Smooth muscle cell (in vitro differentiated cells): ENCODE data around the gene MAP3K4. TPM values are rescaled to one million over a fixed set of nuclear protein-coding genes. Genes with fewer than 3 reads are reported as not detected.

Experiments
- DNase-seq: peaks from one replicate; lab custom pipeline; 2025; ENCODE audit not compliant: unreplicated experiment; lab: John Stamatoyannopoulos, UW
- H2AFZ ChIP-seq: fragments of 200-600 bp; sonication (generic); 2 replicates; pipeline ENCODE4 v1.6.0; 2016; ENCODE audit warnings: antibody characterized with exemption, low read depth, mild to moderate bottlenecking
- H3F3A ChIP-seq: fragments of 200-600 bp; sonication (generic); 2 replicates; pipeline ENCODE4 v1.6.0; 2017; ENCODE audit warnings: antibody characterized with exemption, low read depth
- H3K27ac ChIP-seq: fragments of 200-600 bp; sonication (generic); 2 replicates; pipeline ENCODE4 v1.5.1; 2016; ENCODE audit warnings: low read depth, mild to moderate bottlenecking
- H3K27me3 ChIP-seq: fragments of 200-600 bp; sonication (generic); 2 replicates; pipeline ENCODE4 v1.6.1; 2016; ENCODE audit warnings: low read depth, mild to moderate bottlenecking
- H3K36me3 ChIP-seq: fragments of 200-600 bp; sonication (generic); 2 replicates; pipeline ENCODE4 v1.5.1; 2016; ENCODE audit warnings: low read depth
- H3K4me1 ChIP-seq: fragments of 200-600 bp; sonication (generic); 2 replicates; pipeline ENCODE4 v1.5.1; 2016; ENCODE audit warnings: low read depth
- H3K4me2 ChIP-seq: fragments of 200-600 bp; sonication (generic); 2 replicates; pipeline ENCODE4 v1.6.0; 2016; ENCODE audit warnings: mild to moderate bottlenecking
- H3K4me3 ChIP-seq: fragments of 200-600 bp; sonication (generic); 2 replicates; pipeline ENCODE4 v1.5.1; 2016; ENCODE audit warnings: mild to moderate bottlenecking
- H3K79me2 ChIP-seq: fragments of 200-600 bp; sonication (generic); 2 replicates; pipeline ENCODE4 v1.6.0; 2016; ENCODE audit warnings: low read depth, mild to moderate bottlenecking
- H3K9ac ChIP-seq: fragments of 200-600 bp; sonication (generic); 2 replicates; pipeline ENCODE4 v1.6.0; 2016; ENCODE audit warnings: low read depth
- H3K9me3 ChIP-seq: fragments of 200-600 bp; sonication (generic); replicated peaks from 2 replicates; pipeline ENCODE4 v1.5.1; 2016; ENCODE audit warnings: low read depth
- H4K20me1 ChIP-seq: fragments of 200-600 bp; sonication (generic); 2 replicates; pipeline ENCODE4 v1.6.0; 2016; ENCODE audit warnings: low read depth
- CTCF ChIP-seq: fragments of 200-600 bp; sonication (generic); IDR thresholded peaks from 2 replicates; pipeline ENCODE4 v1.5.1; 2017; ENCODE audit warnings: borderline replicate concordance, mild to moderate bottlenecking, antibody characterized with exemption; ENCODE audit not compliant: insufficient read depth, poor library complexity, severe bottlenecking
- WGBS: methylation state at CpG from one replicate; pipeline ENCODE4 v1.1.7; 2016; ENCODE audit warnings: low lambda C conversion rate; 5-methylcytosine and 5-hydroxymethylcytosine counted together
- polyA plus RNA-seq: library from polyadenylated mRNA; unstranded; fragments of >200 nt; fragmentation: Nextera tagmentation; extraction: Ambion mirVana; gene quantifications from 2 replicates; pipeline ENCODE4 v1.2.1, GENCODE V29; 2016
- total RNA-seq: library from RNA; depleted of rRNA; stranded (reverse); fragments of >200 nt; gene quantifications from 2 replicates; pipeline ENCODE4 v1.2.3, GENCODE V29; 2014

MAP3K4 gene
- total and polyA plus RNA-seq, 2 experiments from 2014 or later = 14.3 to 29.5 TPM

GRCh38 chr6:161091151-161091550, 99.6 kb downstream of the MAP3K4 start:
- Histone ChIP-seq H3K4me1 (peaks cover 5% of the 10 kb centered on the region), H3K9me3 (no peaks in the 10 kb centered on the region), H3F3A (no peaks in the 10 kb centered on the region), H3K27ac (peak overlapping the region; percentile 58), H4K20me1 (no peaks in the 10 kb centered on the region), H3K9ac (no peak overlapping the region), H3K36me3 (peaks cover 39% of the 10 kb centered on the region), H2AFZ (no peak overlapping the region), H3K4me3 (no peak overlapping the region), H3K79me2 (no peaks in the 10 kb centered on the region), H3K4me2 (no peak overlapping the region), H3K27me3 (no peaks in the 10 kb centered on the region)
- TF ChIP-seq CTCF = no peak
- DNase-seq = no peak
- WGBS = 97% methylated on average over 4 of the region's 4 CpGs

DNA sequence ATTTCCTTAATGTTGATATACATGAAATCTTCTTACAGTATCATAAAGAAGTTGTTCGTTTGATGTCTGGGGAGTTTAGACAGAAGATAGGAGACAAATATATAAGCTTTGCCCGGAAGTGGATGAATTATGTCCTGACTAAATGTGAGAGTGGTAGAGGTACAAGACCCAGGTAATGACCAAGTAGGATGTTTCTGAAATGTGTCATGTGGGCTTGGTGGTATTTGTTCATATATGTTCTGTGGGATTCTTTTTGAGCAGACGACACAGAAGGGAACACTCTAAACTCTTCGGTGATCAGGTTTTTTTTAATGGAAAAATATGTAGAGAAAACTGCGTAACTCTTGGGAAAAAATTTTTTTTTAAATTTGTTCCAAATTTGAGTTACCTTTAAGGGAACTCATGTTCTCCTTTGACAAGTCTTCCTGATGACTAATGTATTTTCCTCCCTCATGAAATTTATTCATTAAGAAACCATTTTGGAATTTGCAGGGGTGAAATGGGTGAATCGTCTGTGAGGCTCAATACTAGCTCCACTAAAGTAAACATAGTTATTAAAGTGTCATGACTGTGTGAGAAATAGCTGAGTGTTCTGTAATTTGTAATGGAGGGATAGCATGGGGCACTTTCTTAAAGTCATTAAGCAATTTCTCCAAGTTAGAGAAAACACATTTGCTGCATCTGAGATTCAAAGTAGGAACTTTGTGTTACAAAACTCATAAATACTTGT, 100.6 kb downstream of the MAP3K4 start:
- WGBS = 76% methylated on average over 6 of the region's 6 CpGs

GRCh38 chr6:161094955-161095354, 103.4 kb downstream of the MAP3K4 start:
- H3K27me3 ChIP-seq = no peaks in the 10 kb centered on the region
- no peak overlapping the region for H3K4me2 ChIP-seq
- H3K79me2 ChIP-seq = no peaks in the 10 kb centered on the region
- H4K20me1 ChIP-seq = no peaks in the 10 kb centered on the region
- no peak overlapping the region for H3K27ac ChIP-seq
- no peak for DNase-seq
- H3K4me3 ChIP-seq = no peak overlapping the region
- H3F3A ChIP-seq = no peaks in the 10 kb centered on the region
- no peak for TF ChIP-seq CTCF
- peaks cover 15% of the 10 kb centered on the region for H3K36me3 ChIP-seq
- H3K9me3 ChIP-seq = no peaks in the 10 kb centered on the region
- no peak overlapping the region for H3K9ac ChIP-seq
- no peak overlapping the region for H2AFZ ChIP-seq
- WGBS = 94% methylated on average over 5 of the region's 5 CpGs
- peaks cover 5% of the 10 kb centered on the region for H3K4me1 ChIP-seq

More for the DNA sequence above, 100.6 kb downstream of the MAP3K4 start:
- Histone ChIP-seq H3K27ac (peak overlapping the region; percentile 58), H3K4me3 (no peak overlapping the region), H3K9ac (no peak overlapping the region), H3K79me2 (no peaks in the 10 kb centered on the region), H3F3A (no peaks in the 10 kb centered on the region), H3K9me3 (no peaks in the 10 kb centered on the region), H3K4me2 (peak overlapping the region; percentile 8), H4K20me1 (no peaks in the 10 kb centered on the region), H2AFZ (no peak overlapping the region), H3K4me1 (peaks cover 5% of the 10 kb centered on the region), H3K36me3 (peaks cover 33% of the 10 kb centered on the region), H3K27me3 (no peaks in the 10 kb centered on the region)
- DNase-seq = no peak
- TF ChIP-seq CTCF = no peak

DNA sequence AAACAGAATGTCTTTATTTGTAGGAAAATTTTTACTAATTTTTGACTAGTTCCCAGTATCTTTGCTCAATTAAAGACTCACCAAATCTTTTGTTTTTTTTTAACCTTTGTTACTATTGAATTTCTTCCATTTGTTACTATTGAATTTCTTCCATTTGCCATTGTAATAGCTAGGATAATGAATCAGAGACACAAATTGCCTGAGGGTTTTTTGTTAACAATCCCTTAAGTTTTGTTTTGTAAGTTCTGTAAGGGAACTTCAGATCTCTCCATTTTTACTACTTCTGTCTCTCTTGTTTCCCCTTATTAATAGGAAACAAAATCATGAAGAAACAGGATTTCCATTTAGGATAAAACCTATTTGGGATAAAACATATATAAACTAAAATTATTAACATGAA, 104.3 kb downstream of the MAP3K4 start:
- no peak overlapping the region for H2AFZ ChIP-seq
- peaks cover 5% of the 10 kb centered on the region for H3K4me1 ChIP-seq
- H3K9ac ChIP-seq = no peak overlapping the region
- no peaks in the 10 kb centered on the region for H3F3A ChIP-seq
- H3K4me2 ChIP-seq = no peak overlapping the region
- no peak for DNase-seq
- no peaks in the 10 kb centered on the region for H3K9me3 ChIP-seq
- no peak overlapping the region for H3K27ac ChIP-seq
- no peak overlapping the region for H3K4me3 ChIP-seq
- H3K36me3 ChIP-seq = peaks cover 15% of the 10 kb centered on the region
- H3K79me2 ChIP-seq = no peaks in the 10 kb centered on the region
- no peaks in the 10 kb centered on the region for H4K20me1 ChIP-seq
- no peaks in the 10 kb centered on the region for H3K27me3 ChIP-seq
- no peak for TF ChIP-seq CTCF
